Glomerular endothelial cell (primary cell): Measurements from ENCODE around the gene IL1F10. TPM values are rescaled to one million over a fixed set of nuclear protein-coding genes. Genes with fewer than 3 reads are reported as not detected.
"Not testable (repeated sequence)": the region's sequence is repeated elsewhere in the genome, so short reads cannot be mapped to it uniquely, and the experiment has no call there.

Experiments
- DNase-seq: peaks from one replicate; pipeline ENCODE4 v3.0.0-alpha.2; 2011; ENCODE audit warnings: low read depth, low spot score; ENCODE audit errors: extremely low read depth
- total RNA-seq: library from RNA; depleted of rRNA; stranded (reverse); fragments of >200 nt; gene quantifications from 2 replicates; pipeline ENCODE4 v1.2.3, GENCODE V29; 2015

The IL1F10 gene
- total RNA-seq, 1 donor from 2014 or later = not detected

- DNase-seq = no peak
Observed at GRCh38 chr2:113080134-113080533, 12.4 kb downstream of the IL1F10 start.

DNA sequence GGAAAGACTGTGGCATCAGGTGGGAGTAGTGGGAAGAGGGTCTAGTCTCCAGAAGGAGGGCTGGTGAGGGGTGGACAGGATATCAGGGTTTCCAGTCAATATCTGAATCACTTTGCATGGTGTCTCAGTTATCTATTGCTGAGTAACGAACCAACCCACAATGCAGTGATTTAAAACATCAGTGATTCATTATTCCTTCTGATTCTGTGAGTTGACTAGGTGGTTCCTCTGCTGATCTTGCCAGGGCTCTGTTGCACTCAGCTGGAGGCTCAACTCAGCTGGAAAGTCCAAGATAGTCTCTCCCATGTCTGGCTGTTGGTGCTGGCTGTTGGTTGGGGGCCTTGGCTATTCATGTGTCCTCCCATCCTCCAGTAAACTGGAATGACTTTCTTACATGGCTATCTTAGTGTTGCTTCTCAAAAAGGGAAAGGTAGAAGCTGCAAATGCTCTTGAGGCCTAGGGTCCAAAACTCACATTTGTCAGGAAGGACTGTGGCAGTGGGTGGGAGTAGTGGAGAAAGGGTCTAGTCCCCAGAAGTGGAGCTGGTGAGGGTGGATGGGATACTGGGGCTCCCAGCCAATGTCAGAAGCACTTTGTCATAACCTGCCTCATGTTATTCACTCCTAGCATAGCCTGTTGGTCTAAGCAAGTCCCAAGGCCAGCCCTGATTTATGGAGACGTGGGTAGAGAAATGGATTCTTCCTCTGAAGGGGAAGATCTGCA lies 13.9 kb downstream of the IL1F10 start:
- DNase-seq = no peak

- DNase-seq = no peak
Observed at GRCh38 chr2:113083296-113083695, 15.5 kb downstream of the IL1F10 start.

GRCh38 chr2:113084249-113085000 lies 16.7 kb downstream of the IL1F10 start:
- DNase-seq = no peak

DNA sequence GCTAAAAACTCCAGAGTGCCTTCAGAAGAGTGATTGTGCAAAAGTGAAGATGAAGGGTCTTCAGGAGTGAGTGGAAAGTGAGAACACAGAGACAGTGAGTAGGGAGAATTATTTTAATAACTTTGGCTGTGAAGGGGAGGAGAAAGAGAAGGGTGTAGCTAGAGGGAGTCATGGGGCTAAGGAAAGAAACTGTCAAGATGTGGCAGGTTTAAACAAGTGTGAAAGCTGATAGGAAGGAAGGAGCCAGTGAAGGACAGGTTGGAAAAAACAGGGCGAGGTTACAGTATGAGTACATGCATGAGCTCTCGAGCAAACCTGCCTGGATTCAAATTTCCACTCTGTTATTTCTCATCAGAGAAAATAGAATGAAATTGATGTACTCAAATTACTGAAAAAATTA lies 17.8 kb downstream of the IL1F10 start:
- no peak for DNase-seq

DNA sequence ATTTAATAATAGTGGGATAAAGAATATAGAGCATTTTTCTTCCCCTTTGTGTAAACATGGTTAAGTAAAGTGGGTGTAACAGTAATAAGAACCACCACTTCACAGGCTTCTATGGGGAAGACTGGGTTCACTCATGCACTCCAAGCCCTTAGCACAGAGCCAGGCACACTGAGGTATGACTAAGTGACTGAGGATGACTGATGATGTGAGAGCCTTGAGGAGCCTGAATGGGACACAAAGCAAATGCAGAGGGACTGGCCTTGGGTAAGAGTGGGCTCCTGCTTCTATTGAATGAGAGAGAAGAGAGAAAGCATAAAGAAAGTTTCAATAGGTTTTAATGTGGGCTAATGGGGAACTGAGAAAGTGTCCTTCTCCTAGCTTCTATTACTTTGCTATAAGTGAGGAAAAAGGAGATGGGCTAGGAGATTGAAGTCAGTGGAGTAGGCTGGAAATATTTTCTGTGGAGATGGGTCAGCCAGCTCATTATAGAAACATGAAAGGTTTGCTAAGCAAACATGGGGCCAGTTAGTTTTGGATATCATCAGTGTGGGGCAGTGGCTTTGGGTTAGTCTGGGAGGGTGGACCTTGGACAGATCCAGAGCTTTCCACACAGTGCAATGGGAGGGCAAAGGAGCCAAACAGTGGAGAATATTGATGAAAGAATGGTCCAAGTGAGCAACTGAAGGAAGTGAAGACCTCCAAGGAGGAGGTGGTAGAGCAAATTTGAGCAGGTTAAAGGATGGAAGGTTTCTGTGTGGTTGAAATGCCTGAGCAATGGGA lies 20.6 kb downstream of the IL1F10 start:
- DNase-seq = no peak

GRCh38 chr2:113089916-113090315 lies 22.1 kb downstream of the IL1F10 start:
- DNase-seq = no peak

DNA sequence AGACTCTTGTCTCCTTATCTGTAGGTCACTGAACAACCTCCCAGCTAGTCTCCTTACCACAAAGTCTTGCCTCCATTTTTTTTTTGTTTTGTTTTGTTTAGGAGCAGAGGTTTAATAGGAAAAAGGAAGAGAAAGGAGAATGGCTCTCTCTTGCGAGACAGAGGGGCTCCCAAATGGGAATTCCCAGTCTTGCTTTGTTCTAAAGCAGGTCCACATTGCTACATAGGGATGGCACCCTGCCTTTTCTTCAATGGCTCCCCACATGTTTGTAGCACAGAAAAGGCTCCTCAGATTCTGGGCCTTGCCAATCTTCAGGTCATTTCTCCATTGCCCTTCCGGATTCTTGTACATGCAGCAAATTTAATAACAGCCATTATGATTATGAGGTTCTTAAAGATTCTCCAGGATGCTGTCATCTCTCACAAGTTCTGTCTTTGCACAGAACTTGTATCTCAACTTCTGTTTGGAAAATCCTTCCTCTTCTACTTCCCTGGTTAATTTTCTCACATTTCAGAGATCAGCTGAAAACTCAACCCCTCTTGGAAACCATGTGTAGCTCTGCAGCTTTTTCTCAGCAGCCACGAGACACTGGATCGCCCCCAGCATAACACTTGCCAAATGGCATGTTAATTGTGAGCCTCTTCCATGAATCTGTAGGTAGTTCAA lies 23.6 kb downstream of the IL1F10 start:
- no peak for DNase-seq

- DNase-seq = no peak
Observed at GRCh38 chr2:113092864-113093612, 25.3 kb downstream of the IL1F10 start.

- DNase-seq = no peak
Observed at GRCh38 chr2:113093613-113093977, 25.8 kb downstream of the IL1F10 start.

DNA sequence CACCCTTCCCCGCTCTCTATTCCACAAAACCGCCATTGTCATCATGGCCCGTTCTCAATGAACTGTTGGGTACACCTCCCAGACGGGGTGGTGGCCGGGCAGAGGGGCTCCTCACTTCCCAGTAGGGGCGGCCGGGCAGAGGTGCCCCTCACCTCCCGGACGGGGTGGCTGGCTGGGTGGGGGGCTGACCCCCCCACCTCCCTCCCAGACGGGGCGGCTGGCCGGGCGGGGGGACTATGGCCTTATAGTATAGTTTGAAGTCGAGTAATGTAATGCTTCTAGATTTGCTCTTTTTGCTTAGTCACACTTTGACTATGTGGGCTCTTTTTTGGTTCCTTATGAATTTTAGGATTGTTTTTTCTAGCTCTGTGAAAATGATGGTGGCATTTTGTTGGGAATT lies 28.5 kb downstream of the IL1F10 start:
- not testable (repeated sequence) for DNase-seq

DNA sequence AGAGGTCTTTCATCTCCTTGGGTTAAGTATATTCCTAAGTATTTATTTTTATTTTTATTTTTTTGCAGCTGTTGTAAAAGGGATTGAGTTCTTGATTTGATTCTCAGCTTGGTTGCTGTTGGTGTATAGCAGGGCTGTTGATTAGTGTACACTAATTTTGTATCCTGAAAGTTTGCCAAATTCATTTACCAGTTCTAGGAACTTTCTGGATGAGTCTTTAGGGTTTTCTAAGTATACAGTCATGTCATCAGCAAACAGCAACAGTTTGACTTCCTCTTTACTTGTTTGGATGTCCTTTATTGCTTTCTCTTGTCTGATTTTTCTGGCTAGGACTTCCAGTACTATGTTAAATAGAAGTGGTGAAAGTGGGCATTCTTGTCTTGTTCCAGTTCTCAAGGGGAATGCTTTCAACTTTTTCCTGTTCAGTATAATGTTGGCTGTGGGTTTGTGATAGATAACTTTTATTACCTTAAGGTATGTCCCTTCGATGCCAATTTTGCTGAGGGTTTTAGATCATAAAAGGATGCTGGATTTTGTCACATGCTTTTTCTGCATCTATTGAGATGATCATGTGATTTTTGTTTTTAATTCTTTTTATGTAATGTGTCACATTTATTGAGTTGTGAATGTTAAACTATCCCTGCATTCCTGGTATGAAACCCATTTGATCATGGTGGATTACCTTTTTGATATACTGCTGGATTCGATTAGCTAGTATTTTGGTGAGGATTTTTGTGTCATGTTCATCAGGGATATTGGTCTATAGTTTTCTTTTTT lies 29.3 kb downstream of the IL1F10 start:
- not testable (repeated sequence) for DNase-seq

DNA sequence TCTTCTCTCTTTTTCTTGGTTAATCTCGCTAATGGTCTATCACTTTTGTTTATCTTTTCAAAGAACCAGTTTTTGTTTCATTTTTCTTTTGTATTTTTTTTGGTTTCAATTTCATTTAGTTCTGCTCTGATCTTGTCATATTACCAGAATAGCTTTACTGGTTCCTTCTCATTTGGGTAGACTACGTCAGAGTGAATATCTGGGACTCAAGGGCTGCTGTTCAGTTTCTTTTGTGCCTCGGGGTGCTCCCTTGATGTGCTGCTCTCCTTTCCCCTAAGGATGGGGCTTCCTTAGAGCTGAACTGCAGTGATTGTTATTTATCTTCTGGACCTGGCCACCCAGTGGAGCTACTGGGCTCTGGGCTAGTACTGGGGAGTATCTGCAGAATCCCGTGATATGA lies 30.3 kb downstream of the IL1F10 start:
- no peak for DNase-seq

DNA sequence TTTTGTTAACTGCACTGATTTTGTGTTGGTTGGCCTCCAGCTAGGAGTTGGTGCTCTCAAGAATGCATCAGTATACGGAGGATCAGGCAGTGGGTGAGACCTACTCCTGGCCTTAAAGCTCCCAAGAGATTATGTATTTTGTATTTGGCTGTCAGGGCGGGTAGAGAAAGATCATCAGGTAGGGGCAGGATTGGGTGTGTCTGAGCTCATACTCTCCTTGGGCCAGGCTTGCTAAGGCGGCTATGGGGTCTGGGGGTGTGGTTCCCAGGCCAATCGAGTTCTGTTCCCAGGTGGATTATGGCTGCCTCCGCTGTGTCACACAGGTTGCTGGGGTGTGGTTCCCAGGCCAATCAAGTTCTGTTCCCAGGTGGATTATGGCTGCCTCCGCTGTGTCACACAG lies 30.8 kb downstream of the IL1F10 start:
- no peak for DNase-seq

DNA sequence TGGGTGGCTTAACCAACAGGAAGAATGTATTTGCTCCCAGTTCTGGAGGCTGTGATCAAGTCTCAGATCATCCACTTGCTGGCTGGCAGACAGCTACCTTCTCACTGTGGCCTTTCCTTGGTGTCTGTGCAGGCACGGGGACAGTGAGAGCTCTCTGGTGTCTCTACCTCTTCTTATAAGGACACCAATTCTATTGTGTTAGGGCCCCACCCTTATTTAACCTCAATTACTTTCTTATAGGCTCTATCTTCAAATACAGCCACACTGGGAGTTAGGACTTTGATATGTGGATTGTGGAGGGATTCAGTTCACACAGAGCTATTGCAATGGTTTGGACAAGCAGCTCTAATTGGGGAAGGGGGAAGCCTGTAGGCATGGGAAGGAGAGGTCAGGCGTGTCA lies 34.4 kb downstream of the IL1F10 start:
- DNase-seq = no peak

GRCh38 chr2:113103277-113103676 lies 35.5 kb downstream of the IL1F10 start:
- no peak for DNase-seq

GRCh38 chr2:113104054-113104611 lies 36.4 kb downstream of the IL1F10 start:
- DNase-seq = no peak

DNA sequence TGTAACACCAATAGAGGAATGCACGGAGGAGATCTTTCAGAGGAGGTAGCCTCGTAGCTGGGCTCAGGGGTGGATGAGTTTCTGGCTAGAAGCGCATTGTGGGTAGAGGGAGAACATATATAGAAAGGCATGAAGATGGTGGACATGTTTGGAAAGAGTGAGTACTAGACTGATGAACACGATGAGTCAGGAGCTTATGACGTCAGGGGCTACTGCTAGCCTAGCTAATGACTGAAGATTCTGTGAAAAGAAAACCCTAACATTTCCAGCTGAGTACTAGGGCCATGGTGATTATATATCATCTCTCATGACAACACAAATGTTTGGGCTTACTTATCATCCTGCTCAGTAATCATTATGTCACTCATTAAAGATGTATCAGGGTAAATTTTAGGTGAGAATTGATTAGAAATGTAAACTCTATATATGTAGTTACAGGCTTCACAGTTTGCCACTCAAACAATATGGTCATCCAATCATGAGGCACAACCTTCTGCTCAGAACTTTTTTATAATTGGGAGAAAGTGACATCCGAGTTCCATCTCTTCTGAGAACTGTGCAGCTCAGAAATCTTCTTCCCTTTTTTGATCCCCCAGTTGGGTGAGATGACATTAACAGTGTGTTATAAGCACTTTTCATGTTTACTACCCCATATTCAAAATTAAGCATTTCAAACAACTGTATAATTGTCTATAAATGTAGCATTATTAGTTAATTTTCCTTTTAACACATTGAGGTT lies 37.4 kb downstream of the IL1F10 start:
- DNase-seq = no peak

DNA sequence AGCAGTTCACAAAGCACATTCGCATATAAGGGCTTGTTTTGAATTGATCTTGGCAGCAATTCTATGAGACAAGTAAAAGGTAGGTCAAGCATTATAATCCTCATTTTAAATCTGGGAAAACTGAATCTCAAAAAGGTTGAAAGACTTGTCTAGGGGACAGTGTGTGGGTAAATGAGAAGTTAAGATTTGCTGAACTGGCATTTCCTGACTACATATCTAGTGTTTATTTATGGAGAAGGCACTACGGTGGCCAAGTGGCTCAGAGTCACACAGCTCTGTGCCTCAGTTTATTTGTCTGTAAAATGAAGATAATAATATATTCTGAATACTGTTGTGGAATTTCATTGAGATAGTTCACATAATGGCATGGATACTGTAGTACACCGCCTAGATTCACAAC lies 43.4 kb downstream of the IL1F10 start:
- no peak for DNase-seq
